ENCODE results near the gene RBKS.

GRCh38 chr2:27887830-27888229 lies 2.4 kb downstream of the RBKS start:
- TF ChIP-seq SUZ12 (IDR thresholded peaks at IDR 0.05; ENCODE audit: low read depth, low read length) = no peak
- TF ChIP-seq POLR2A (IDR thresholded peaks at IDR 0.05; ENCODE audit: insufficient read depth in 1 of 2, low read depth in 2 of 2, low read length in 2 of 2) = no peak
- TF ChIP-seq ZFP91 (CRISPR knock-in tag; IDR thresholded peaks at IDR 0.05; ENCODE audit: borderline replicate concordance) = no peak
- no peak for TF ChIP-seq SNAPC4 (CRISPR knock-in tag; IDR thresholded peaks at IDR 0.05)
- no peak for TF ChIP-seq CREB1 (IDR thresholded peaks at IDR 0.05)
- TF ChIP-seq CREB1 (CRISPR knock-in tag; IDR thresholded peaks at IDR 0.05) = no peak
- TF ChIP-seq ELK4 (CRISPR knock-in tag; IDR thresholded peaks at IDR 0.05; ENCODE audit: borderline replicate concordance) = no peak
- TF ChIP-seq GABPB1 (CRISPR knock-in tag; IDR thresholded peaks at IDR 0.05) = no peak

Data from HepG2 (cell line).